SK-N-SH (cell line): ENCODE measurements around the gene NUP205.

Experiments used
- EP300 ChIP-seq, 2 experiments: IDR thresholded peaks; 2 replicates each; pipeline versions ENCODE4 v1.4.0 to v1.6.1; 2012; ENCODE audit warnings: borderline replicate concordance in 1 of 2, low read depth in 1 of 2, low read length in 1 of 2
- EZH2phosphoT487 ChIP-seq: fragments of 200-600 bp; sonication (generic); IDR thresholded peaks from 2 replicates; pipeline ENCODE4 v1.6.1; 2017; ENCODE audit warnings: low read depth, mixed run types, mild to moderate bottlenecking, antibody characterized with exemption, moderate library complexity, borderline replicate concordance
- RFX5 ChIP-seq: IDR thresholded peaks from 2 replicates; pipeline ENCODE4 v1.6.1; 2012; ENCODE audit warnings: mild to moderate bottlenecking, improper control_type of control experiment, low read length

DNA sequence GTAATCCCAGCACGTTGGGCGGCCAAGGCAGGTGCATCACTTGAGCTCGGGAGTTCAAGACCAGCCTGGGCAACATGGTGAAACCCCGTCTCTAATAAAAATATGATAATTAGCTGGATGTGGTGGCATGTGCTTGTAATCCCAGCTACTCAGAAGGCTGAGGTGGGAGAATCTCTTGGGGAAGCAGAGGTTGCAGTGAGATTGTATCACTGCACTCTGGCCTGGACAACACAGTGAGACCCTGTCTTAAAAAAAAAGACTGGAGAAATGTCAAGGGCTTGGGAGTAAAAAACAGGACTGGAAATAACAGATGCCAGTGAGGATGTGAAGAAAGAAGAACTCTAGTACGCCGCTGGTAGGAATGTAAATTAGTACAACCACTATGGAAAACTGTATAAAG lies 16.7 kb upstream of the NUP205 start:
- TF ChIP-seq RFX5, result no peak
- no peak for TF ChIP-seq EP300 (IDR thresholded peaks at IDR 0.05; ENCODE audit: borderline replicate concordance in 1 of 2, low read depth in 1 of 2, low read length in 1 of 2)
- no peak for TF ChIP-seq EZH2phosphoT487
